RWPE2 (cell line): ENCODE results near the gene ANAPC2.

Source experiments
- ATAC-seq: fragments of 200-7000 bp; cut with Tn5 transposase; 3 replicates; pipeline ENCODE4 v1.9.1; 2021; ENCODE audit warnings: low read depth
- DNase-seq: peaks from one replicate; pipeline ENCODE4 v3.0.0-alpha.2; 2020; ENCODE audit warnings: low spot score
- H3K27ac ChIP-seq: fragments of 450-650 bp; 2 replicates; pipeline ENCODE4 v1.5.1; 2017; ENCODE audit warnings: mild to moderate bottlenecking; ENCODE audit not compliant: poor library complexity, severe bottlenecking
- H3K27me3 ChIP-seq: fragments of 250-450 bp; sonication (Bioruptor Pico); 2 replicates; pipeline ENCODE4 v1.5.1; 2021; ENCODE audit warnings: mild to moderate bottlenecking, moderate library complexity; ENCODE audit not compliant: insufficient read depth, poor library complexity, severe bottlenecking
- H3K36me3 ChIP-seq: fragments of 250-450 bp; sonication (Bioruptor Pico); 2 replicates; pipeline ENCODE4 v1.5.1; 2020; ENCODE audit warnings: low read depth, mild to moderate bottlenecking, moderate library complexity
- H3K4me1 ChIP-seq: fragments of 250-450 bp; sonication (Bioruptor Pico); 2 replicates; pipeline ENCODE4 v1.5.1; 2021; ENCODE audit warnings: mild to moderate bottlenecking, moderate library complexity; ENCODE audit not compliant: insufficient read depth, poor library complexity, severe bottlenecking
- H3K4me3 ChIP-seq: fragments of 250-450 bp; sonication (Bioruptor Pico); 2 replicates; pipeline ENCODE4 v1.5.1; 2021; ENCODE audit warnings: mild to moderate bottlenecking, moderate library complexity; ENCODE audit not compliant: severe bottlenecking
- H3K9me3 ChIP-seq: fragments of 250-450 bp; sonication (Bioruptor Pico); 2 replicates; pipeline ENCODE4 v1.5.1; 2021; ENCODE audit warnings: mild to moderate bottlenecking, moderate library complexity; ENCODE audit not compliant: severe bottlenecking
- TF ChIP-seq, protein P1 (sequence below): fragments of 450-650 bp; IDR thresholded peaks from one replicate; pipeline ENCODE4 v1.5.1; 2017; ENCODE audit warnings: mild to moderate bottlenecking, moderate library complexity; ENCODE audit not compliant: poor library complexity, severe bottlenecking

ANAPC2 gene

DNA sequence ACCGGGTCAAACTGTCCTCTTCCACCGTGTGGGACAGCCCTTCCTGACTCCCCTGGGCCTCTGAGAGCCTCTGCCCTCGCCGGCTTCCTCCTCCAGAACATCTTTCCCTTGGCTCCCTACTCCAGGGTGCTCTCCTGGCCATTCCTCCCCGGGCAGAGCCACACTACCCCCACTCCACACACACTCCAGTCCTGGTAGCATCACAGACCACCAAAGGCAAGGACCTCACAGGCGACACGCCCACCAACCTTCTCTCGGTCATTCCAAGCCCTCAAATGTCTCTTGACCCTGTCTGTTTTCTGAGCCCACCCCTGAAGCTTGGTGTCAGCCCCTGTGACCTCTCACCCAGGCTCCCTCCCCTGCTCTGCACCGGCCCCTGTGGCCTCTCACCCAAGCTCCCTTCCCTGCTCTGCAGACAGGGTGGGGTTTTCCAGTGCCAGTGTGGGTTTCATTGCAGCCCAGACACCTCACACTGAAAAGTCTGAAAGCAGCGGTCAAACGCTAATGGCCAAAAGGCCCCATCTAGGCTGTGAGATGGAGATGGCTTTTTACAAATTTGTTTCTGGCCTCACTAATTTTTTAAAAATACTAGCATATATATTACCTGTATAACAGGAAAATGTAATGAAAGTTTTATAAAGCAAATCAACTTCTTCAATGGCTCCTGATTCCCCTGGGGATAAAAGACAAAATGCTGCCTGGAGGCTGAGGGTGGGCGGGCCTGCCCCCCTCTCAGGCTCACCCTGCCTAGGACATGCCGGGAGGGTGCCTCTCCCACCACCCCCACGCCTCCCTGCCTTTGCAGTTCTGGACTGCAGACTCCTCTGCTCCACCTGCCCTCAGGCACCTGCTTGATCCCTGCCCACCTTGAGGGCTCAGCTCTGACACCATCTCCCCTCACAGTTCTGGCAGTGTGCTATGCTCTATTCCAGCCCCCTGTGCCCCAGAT, 29.0 kb downstream of the ANAPC2 start:
- ATAC-seq (no peak), DNase-seq (no peak)
- Histone ChIP-seq H3K27me3 (peaks cover 45% of the 10 kb centered on the region), H3K4me3 (no peak overlapping the region), H3K9me3 (no peaks in the 10 kb centered on the region), H3K4me1 (no peaks in the 10 kb centered on the region), H3K27ac (no peak overlapping the region), H3K36me3 (no peaks in the 10 kb centered on the region)
- TF ChIP-seq, protein P1, sequence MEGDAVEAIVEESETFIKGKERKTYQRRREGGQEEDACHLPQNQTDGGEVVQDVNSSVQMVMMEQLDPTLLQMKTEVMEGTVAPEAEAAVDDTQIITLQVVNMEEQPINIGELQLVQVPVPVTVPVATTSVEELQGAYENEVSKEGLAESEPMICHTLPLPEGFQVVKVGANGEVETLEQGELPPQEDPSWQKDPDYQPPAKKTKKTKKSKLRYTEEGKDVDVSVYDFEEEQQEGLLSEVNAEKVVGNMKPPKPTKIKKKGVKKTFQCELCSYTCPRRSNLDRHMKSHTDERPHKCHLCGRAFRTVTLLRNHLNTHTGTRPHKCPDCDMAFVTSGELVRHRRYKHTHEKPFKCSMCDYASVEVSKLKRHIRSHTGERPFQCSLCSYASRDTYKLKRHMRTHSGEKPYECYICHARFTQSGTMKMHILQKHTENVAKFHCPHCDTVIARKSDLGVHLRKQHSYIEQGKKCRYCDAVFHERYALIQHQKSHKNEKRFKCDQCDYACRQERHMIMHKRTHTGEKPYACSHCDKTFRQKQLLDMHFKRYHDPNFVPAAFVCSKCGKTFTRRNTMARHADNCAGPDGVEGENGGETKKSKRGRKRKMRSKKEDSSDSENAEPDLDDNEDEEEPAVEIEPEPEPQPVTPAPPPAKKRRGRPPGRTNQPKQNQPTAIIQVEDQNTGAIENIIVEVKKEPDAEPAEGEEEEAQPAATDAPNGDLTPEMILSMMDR: no peak

GRCh38 chr9:137158625-137159024, 29.7 kb downstream of the ANAPC2 start:
- no peaks in the 10 kb centered on the region for H3K4me1 ChIP-seq
- no peak overlapping the region for H3K4me3 ChIP-seq
- H3K27ac ChIP-seq: no peak overlapping the region
- TF ChIP-seq, protein P1: no peak
- peaks cover 45% of the 10 kb centered on the region for H3K27me3 ChIP-seq
- H3K9me3 ChIP-seq: no peaks in the 10 kb centered on the region
- ATAC-seq (no peak), DNase-seq (no peak)
- H3K36me3 ChIP-seq: no peaks in the 10 kb centered on the region

- Histone ChIP-seq H3K4me1 (no peaks in the 10 kb centered on the region), H3K27me3 (peaks cover 41% of the 10 kb centered on the region), H3K9me3 (no peaks in the 10 kb centered on the region), H3K36me3 (no peaks in the 10 kb centered on the region), H3K27ac (no peak overlapping the region), H3K4me3 (no peak overlapping the region)
- DNase-seq: no peak
- ATAC-seq: no peak
- TF ChIP-seq, protein P1: no peak
These were observed 30.5 kb downstream of the ANAPC2 start for GRCh38 chr9:137157618-137158415.

GRCh38 chr9:137156567-137157375, 31.6 kb downstream of the ANAPC2 start:
- peak; percentile 46 for ATAC-seq
- H3K27ac ChIP-seq: no peak overlapping the region
- no peaks in the 10 kb centered on the region for H3K4me1 ChIP-seq
- H3K27me3 ChIP-seq: peaks cover 30% of the 10 kb centered on the region
- no peak for DNase-seq
- H3K9me3 ChIP-seq: no peaks in the 10 kb centered on the region
- peak overlapping the region; percentile 5 for H3K4me3 ChIP-seq
- H3K36me3 ChIP-seq: no peaks in the 10 kb centered on the region
- TF ChIP-seq, protein P1: no peak
